HCT116 (cell line): ENCODE results near the gene ARHGEF25. TPM values are rescaled to one million over a fixed set of nuclear protein-coding genes. Genes with fewer than 3 reads are reported as not detected.

Experiments
- ATAC-seq: fragments of 200-7000 bp; cut with Tn5 transposase; 2 replicates; pipeline ENCODE4 v1.9.1; 2020; ENCODE audit warnings: mild to moderate bottlenecking, moderate library complexity
- BruUV-seq: library from RNA; stranded (reverse); fragments of 400-500 nt; replicated peaks from 2 replicates; lab custom pipeline; 2021; lab: Mats Ljungman, UMichigan
- CTCF ChIA-PET: fragments of 300-600 bp; sonication (Branson Sonifier 250); formaldehyde crosslinking; loops from one replicate; lab custom pipeline; 2021; ENCODE audit warnings: antibody characterized with exemption; lab: Charles Lee
- POLR2A ChIA-PET: fragments of 300-600, 350-600 bp; sonication (Branson Sonifier 250); formaldehyde crosslinking; loops from one replicate; lab custom pipeline; 2021; ENCODE audit warnings: antibody characterized with exemption; lab: Charles Lee
- RAD21 ChIA-PET, 2 experiments: fragments of 300-600 bp; sonication (Branson Sonifier 250); formaldehyde crosslinking; loops; one replicate each; lab custom pipeline; 2023; ENCODE audit warnings: low total read pairs in 2 of 2; ENCODE audit not compliant: uncharacterized antibody in 2 of 2, unreplicated experiment in 2 of 2, low non-redundant PET in 1 of 2; lab: Charles Lee
- DNase-seq: peaks from one replicate; pipeline ENCODE4 v3.0.0-alpha.2; 2010; ENCODE audit warnings: low read depth, low spot score
- H2AFZ ChIP-seq: fragments of 200-600 bp; shearing (Covaris generic), sonication (generic); 2 replicates; pipeline ENCODE4 v1.6.1; 2017; ENCODE audit warnings: low read depth, mixed run types, mixed read lengths, antibody characterized with exemption, low read length; ENCODE audit not compliant: poor library complexity, severe bottlenecking
- H3K27ac ChIP-seq: 2 replicates; pipeline ENCODE4 v1.5.1; 2012; ENCODE audit warnings: low read depth, low read length
- H3K27me3 ChIP-seq: fragments of 200-600 bp; sonication (generic); 2 replicates; pipeline ENCODE4 v1.6.1; 2016; ENCODE audit warnings: mixed run types, low read length, mixed read lengths; ENCODE audit not compliant: insufficient read depth
- H3K36me3 ChIP-seq, 2 experiments: fragments of 200-500 bp in 1 of 2; fragments of 200-600 bp in 1 of 2; sonication (Bioruptor generic) in 1 of 2; sonication (generic) in 1 of 2; 2 replicates each; pipeline versions ENCODE4 v1.5.1 to v1.6.1; 2014 to 2016; ENCODE audit warnings: low read length in 2 of 2, inconsistent platforms in 1 of 2, mixed read lengths in 1 of 2, mixed run types in 1 of 2; ENCODE audit not compliant: insufficient read depth in 2 of 2, control insufficient read depth in 1 of 2
- H3K4me1 ChIP-seq, 2 experiments: fragments of 200-600 bp in 1 of 2; sonication (generic) in 1 of 2; 2 replicates each; pipeline versions ENCODE4 v1.5.1 to v1.6.1; 2012 to 2017; ENCODE audit warnings: low read length in 2 of 2, inconsistent platforms in 1 of 2, mild to moderate bottlenecking in 1 of 2, mixed read lengths in 1 of 2, mixed run types in 1 of 2, moderate library complexity in 1 of 2; ENCODE audit not compliant: insufficient read depth in 2 of 2, control insufficient read depth in 1 of 2
- H3K4me2 ChIP-seq: fragments of 200-600 bp; sonication (generic); 2 replicates; pipeline ENCODE4 v1.6.1; 2017; ENCODE audit warnings: mixed run types, low read length, mixed read lengths
- H3K4me3 ChIP-seq, 2 experiments: fragments of 200-600 bp in 1 of 2; sonication (generic) in 1 of 2; replicated peaks in 1 of 2; 2 replicates each; pipeline ENCODE4 v1.5.1; 2011 to 2016; ENCODE audit warnings: low read length in 2 of 2, control low read depth in 1 of 2, low read depth in 1 of 2, mild to moderate bottlenecking in 1 of 2, mixed read lengths in 1 of 2, mixed run types in 1 of 2
- H3K79me2 ChIP-seq: fragments of 200-600 bp; sonication (generic); 2 replicates; pipeline ENCODE4 v1.6.1; 2017; ENCODE audit warnings: mild to moderate bottlenecking, mixed run types, low read length, moderate library complexity, mixed read lengths; ENCODE audit not compliant: insufficient read depth
- H3K9ac ChIP-seq: fragments of 200-600 bp; sonication (generic); 2 replicates; pipeline ENCODE4 v1.6.1; 2016; ENCODE audit warnings: low read length, mixed read lengths
- H3K9me2 ChIP-seq: fragments of 200-600 bp; sonication (generic), shearing (Covaris generic); 2 replicates; pipeline ENCODE4 v1.6.1; 2017; ENCODE audit warnings: mixed run types, mild to moderate bottlenecking, moderate library complexity; ENCODE audit not compliant: insufficient read depth
- H3K9me3 ChIP-seq, 2 experiments: fragments of 200-500 bp in 1 of 2; fragments of 200-600 bp in 1 of 2; sonication (Bioruptor generic) in 1 of 2; sonication (generic) in 1 of 2; 2 replicates each; pipeline ENCODE4 v1.6.1; 2014 to 2017; ENCODE audit warnings: low read length in 2 of 2, mixed read lengths in 2 of 2, inconsistent platforms in 1 of 2, low read depth in 1 of 2, mild to moderate bottlenecking in 1 of 2, mixed run types in 1 of 2, moderate library complexity in 1 of 2; ENCODE audit not compliant: control insufficient read depth in 1 of 2, insufficient read depth in 1 of 2
- H4K20me1 ChIP-seq: fragments of 200-600 bp; sonication (generic), shearing (Covaris generic); 2 replicates; pipeline ENCODE4 v1.6.1; 2017; ENCODE audit warnings: mixed run types, mild to moderate bottlenecking, moderate library complexity; ENCODE audit not compliant: insufficient read depth
- CBX3 ChIP-seq: IDR thresholded peaks from 2 replicates; pipeline ENCODE4 v1.6.1; 2012; ENCODE audit warnings: low read depth
- CEBPB ChIP-seq: IDR thresholded peaks from 2 replicates; pipeline ENCODE4 v1.6.1; 2012; ENCODE audit warnings: low read depth
- CTCF ChIP-seq, 3 experiments: fragments of 200-600 bp in 1 of 3; sonication (generic) in 1 of 3; IDR thresholded peaks in 2 of 3; conservative IDR thresholded peaks in 1 of 3; 2 replicates each; pipeline ENCODE4 v1.5.1; 2012 to 2017; ENCODE audit warnings: low read depth in 2 of 3, low read length in 2 of 3, antibody characterized with exemption in 1 of 3, borderline replicate concordance in 1 of 3, control low read depth in 1 of 3, mild to moderate bottlenecking in 1 of 3, mixed read lengths in 1 of 3, mixed run types in 1 of 3, moderate library complexity in 1 of 3; ENCODE audit not compliant: insufficient read depth in 1 of 3
- ELF1 ChIP-seq: IDR thresholded peaks from 2 replicates; pipeline ENCODE4 v1.6.1; 2012; ENCODE audit warnings: low read depth, borderline replicate concordance
- EZH2phosphoT487 ChIP-seq: fragments of 200-600 bp; IDR thresholded peaks from 2 replicates; pipeline ENCODE4 v1.6.1; 2018; ENCODE audit warnings: antibody characterized with exemption, borderline replicate concordance
- FOSL1 ChIP-seq: IDR thresholded peaks from 2 replicates; pipeline ENCODE4 v1.6.1; 2012; ENCODE audit warnings: low read depth
- JUND ChIP-seq: IDR thresholded peaks from 2 replicates; pipeline ENCODE4 v1.6.1; 2012
- MAX ChIP-seq: IDR thresholded peaks from 2 replicates; pipeline ENCODE4 v1.6.1; 2012
- POLR2A ChIP-seq: IDR thresholded peaks from 2 replicates; pipeline ENCODE4 v1.7.0; 2011; ENCODE audit warnings: borderline replicate concordance; ENCODE audit not compliant: insufficient read depth, insufficient read length; ENCODE audit errors: extremely low read depth
- RAD21 ChIP-seq: IDR thresholded peaks from 2 replicates; pipeline ENCODE4 v1.6.1; 2012; ENCODE audit warnings: low read depth, mild to moderate bottlenecking
- SIN3A ChIP-seq: IDR thresholded peaks from 2 replicates; pipeline ENCODE4 v1.6.1; 2012; ENCODE audit warnings: low read depth
- ZBTB33 ChIP-seq: IDR thresholded peaks from 2 replicates; pipeline ENCODE4 v1.6.1; 2011; ENCODE audit warnings: mild to moderate bottlenecking, low read length, moderate library complexity; ENCODE audit not compliant: insufficient replicate concordance; ENCODE audit errors: extremely low read depth
- ZFX ChIP-seq: fragments of 450-650 bp; IDR thresholded peaks from 2 replicates; pipeline ENCODE4 v1.6.1; 2017
- ZNF274 ChIP-seq: fragments of 200-500 bp; sonication (Bioruptor generic); IDR thresholded peaks from 2 replicates; pipeline ENCODE4 v1.6.1; 2014; ENCODE audit warnings: mild to moderate bottlenecking, low read depth, low read length, inconsistent platforms
- intact Hi-C: fragments of 100-400 bp; cut with micrococcal nuclease; formaldehyde crosslinking; loops from 2 replicates; pipeline ENCODE4 v1.10.0; 2022
- total RNA-seq: library from RNA; stranded (reverse); gene quantifications from one replicate; pipeline ENCODE4 v1.2.1, GENCODE V29; 2021; ENCODE audit not compliant: unreplicated experiment

Gene ARHGEF25
- total RNA-seq, 1 experiment from 2014 or later, result 3.6 TPM

- H3K27me3 ChIP-seq, result peaks cover 4% of the 10 kb centered on the region; the same call in 1 of the 2 replicates
- no peak overlapping the region for H3K4me3 ChIP-seq
- H3K9me2 ChIP-seq, result no peaks in the 10 kb centered on the region
- BruUV-seq, result no TSS peak
- H3K27ac ChIP-seq, result no peak overlapping the region
- ChIA-PET POLR2A (no interaction called here), RAD21 (no interaction called here), CTCF (interaction anchor here (0.9 kb wide), 1 partner anchor 104 kb away, joined by 3 read pairs; no protein-coding TSS in a partner anchor)
- DNase-seq (no peak), ATAC-seq (0 out of 2 replicates have a peak, but pooled peaks have one; percentile 2)
- no peak overlapping the region for H2AFZ ChIP-seq
- H3K9me3 ChIP-seq, result no peaks in the 10 kb centered on the region
- H3K79me2 ChIP-seq, result no peaks in the 10 kb centered on the region
- peaks cover 0 to 4% of the 10 kb centered on the region in 2 experiments; a peak in 1 of 4 replicates for H3K36me3 ChIP-seq
- H4K20me1 ChIP-seq, result no peaks in the 10 kb centered on the region
- H3K9ac ChIP-seq, result no peak overlapping the region
- no peak for TF ChIP-seq ZNF274
- TF ChIP-seq JUND, result no peak
- TF ChIP-seq CTCF (IDR thresholded peaks at IDR 0.05 in 2 of 3, conservative IDR thresholded peaks at IDR 0.05 in 1 of 3; ENCODE audit: borderline replicate concordance in 1 of 3, insufficient read depth in 1 of 3, low read depth in 2 of 3, low read length in 2 of 3), result no peak
- TF ChIP-seq FOSL1, result no peak
- TF ChIP-seq POLR2A, result no peak
- TF ChIP-seq CBX3, result no peak
- TF ChIP-seq RAD21, result no peak
- no peak for TF ChIP-seq EZH2phosphoT487
- TF ChIP-seq MAX, result no peak
- no peak for TF ChIP-seq CEBPB
- no peak for TF ChIP-seq SIN3A
- no peak for TF ChIP-seq ELF1
- no peak for TF ChIP-seq ZFX
- TF ChIP-seq ZBTB33, result no peak
- no peaks in the 10 kb centered on the region for H3K4me1 ChIP-seq
- intact Hi-C loops, result no loop called here
- no peak overlapping the region for H3K4me2 ChIP-seq
Observed at GRCh38 chr12:57622293-57623245, 11.3 kb downstream of the ARHGEF25 start.
